CD14-positive monocyte (primary cell): Measurements from ENCODE around the gene CRTC1. TPM values are rescaled to one million over a fixed set of nuclear protein-coding genes. Genes with fewer than 3 reads are reported as not detected.

Experiments
- DNase-seq, 3 donors: peaks; one replicate each; pipeline ENCODE4 v3.0.0-alpha.2; 2011 to 2022
- H2AFZ ChIP-seq: 2 replicates; pipeline ENCODE4 v1.6.0; 2012; ENCODE audit warnings: mild to moderate bottlenecking, low read depth, low read length, inconsistent platforms; ENCODE audit not compliant: insufficient read depth, poor library complexity, severe bottlenecking
- H3K27ac ChIP-seq, 2 donors: 1 replicate in 1 of 2; 2 replicates in 1 of 2; pipeline ENCODE4 v1.5.1; 2012 to 2013; ENCODE audit warnings: low read length in 2 of 2, control low read depth in 1 of 2, inconsistent platforms in 1 of 2, low read depth in 1 of 2, mild to moderate bottlenecking in 1 of 2
- H3K27me3 ChIP-seq, 2 donors: one replicate each; pipeline versions ENCODE4 v1.6.0 to v1.6.1; 2011 to 2013; ENCODE audit warnings: low read length in 2 of 2; ENCODE audit not compliant: control insufficient read depth in 2 of 2, insufficient read depth in 2 of 2
- H3K36me3 ChIP-seq, 2 donors: replicated peaks in 1 of 2; 1 replicate in 1 of 2; 2 replicates in 1 of 2; pipeline versions ENCODE4 v1.5.1 to v1.6.1; 2012 to 2013; ENCODE audit warnings: low read length in 2 of 2, control low read depth in 1 of 2, inconsistent platforms in 1 of 2, mild to moderate bottlenecking in 1 of 2; ENCODE audit not compliant: insufficient read depth in 2 of 2, control insufficient read depth in 1 of 2
- H3K4me1 ChIP-seq, 2 donors: 1 replicate in 1 of 2; 2 replicates in 1 of 2; pipeline versions ENCODE4 v1.5.1 to v1.6.1; 2012 to 2013; ENCODE audit warnings: low read length in 2 of 2, control low read depth in 1 of 2, inconsistent platforms in 1 of 2, mild to moderate bottlenecking in 1 of 2, moderate library complexity in 1 of 2; ENCODE audit not compliant: insufficient read depth in 2 of 2, control insufficient read depth in 1 of 2
- H3K4me2 ChIP-seq: replicated peaks from 2 replicates; pipeline ENCODE3; 2012; ENCODE audit warnings: low read length, moderate library complexity, mild to moderate bottlenecking; ENCODE audit not compliant: poor library complexity, severe bottlenecking; ENCODE audit errors: extremely low read depth
- H3K4me3 ChIP-seq, 3 experiments: fragments of 200-600 bp in 1 of 3; sonication (generic) in 1 of 3; replicated peaks in 1 of 3; 1 replicate in 2 of 3; 2 replicates in 1 of 3; pipeline ENCODE4 v1.5.1; 2011 to 2013; ENCODE audit warnings: low read length in 3 of 3, mild to moderate bottlenecking in 3 of 3, control low read depth in 2 of 3, low read depth in 2 of 3, inconsistent platforms in 1 of 3, moderate library complexity in 1 of 3
- H3K79me2 ChIP-seq: 2 replicates; pipeline ENCODE4 v1.6.0; 2012; ENCODE audit warnings: mild to moderate bottlenecking, control low read depth, inconsistent platforms, low read length, moderate library complexity; ENCODE audit not compliant: insufficient read depth
- H3K9ac ChIP-seq: 2 replicates; pipeline ENCODE4 v1.6.0; 2017; ENCODE audit warnings: low read length, mild to moderate bottlenecking; ENCODE audit not compliant: insufficient read depth, poor library complexity, severe bottlenecking
- H3K9me3 ChIP-seq, 2 donors: replicated peaks in 1 of 2; 1 replicate in 1 of 2; 2 replicates in 1 of 2; pipeline versions ENCODE4 v1.5.1 to v1.6.1; 2012 to 2013; ENCODE audit warnings: low read length in 2 of 2, control low read depth in 1 of 2; ENCODE audit not compliant: control insufficient read depth in 1 of 2, insufficient read depth in 1 of 2
- H4K20me1 ChIP-seq: 2 replicates; pipeline ENCODE4 v1.6.0; 2012; ENCODE audit warnings: mild to moderate bottlenecking, low read length, control low read depth, moderate library complexity; ENCODE audit not compliant: insufficient read depth
- H3K27ac Mint-ChIP-seq, 7 donors: one replicate each; pipeline ENCODE4 v1.8.0; 2020; ENCODE audit warnings: mild to moderate bottlenecking in 7 of 7, mixed read lengths in 7 of 7, moderate library complexity in 6 of 7, inconsistent platforms in 2 of 7
- H3K27me3 Mint-ChIP-seq, 3 donors: one replicate each; pipeline ENCODE4 v1.8.0; 2021 to 2022; ENCODE audit warnings: low read depth in 3 of 3, mild to moderate bottlenecking in 3 of 3, mixed read lengths in 3 of 3, moderate library complexity in 3 of 3, inconsistent platforms in 1 of 3
- H3K36me3 Mint-ChIP-seq, 2 donors: one replicate each; pipeline ENCODE4 v1.8.0; 2020; ENCODE audit warnings: mixed read lengths in 2 of 2, inconsistent platforms in 1 of 2, mild to moderate bottlenecking in 1 of 2
- H3K4me1 Mint-ChIP-seq: one replicate; pipeline ENCODE4 v1.8.0; 2020; ENCODE audit warnings: mild to moderate bottlenecking, mixed read lengths
- H3K4me3 Mint-ChIP-seq, 2 donors: one replicate each; pipeline ENCODE4 v1.8.0; 2020; ENCODE audit warnings: mild to moderate bottlenecking in 2 of 2, mixed read lengths in 2 of 2, moderate library complexity in 1 of 2
- H3K9me3 Mint-ChIP-seq, 7 donors: one replicate each; pipeline ENCODE4 v1.8.0; 2020 to 2022; ENCODE audit warnings: mixed read lengths in 7 of 7, mild to moderate bottlenecking in 6 of 7, moderate library complexity in 6 of 7, inconsistent platforms in 2 of 7
- CTCF ChIP-seq: fragments of 200-600 bp; IDR thresholded peaks from one replicate; pipeline ENCODE4 v1.8.0; 2022; ENCODE audit warnings: antibody characterized with exemption, mild to moderate bottlenecking
- WGBS: methylation state at CpG from one replicate; pipeline ENCODE4 v1.1.5; 2013; ENCODE audit warnings: missing lambda C conversion rate; ENCODE audit not compliant: insufficient coverage; 5-methylcytosine and 5-hydroxymethylcytosine counted together
- intact Hi-C, 2 donors: fragments of 100-400 bp; cut with micrococcal nuclease; formaldehyde crosslinking; loops; one replicate each; pipeline versions ENCODE4 v1.15.0 to v1.15.1; 2023
- polyA plus RNA-seq, 3 donors: library from polyadenylated mRNA; depleted of rRNA in 1 of 3; unstranded in 2 of 3; stranded (reverse) in 1 of 3; fragments of 300-500 nt in 2 of 3; fragments of >200 nt in 1 of 3; fragmentation: Illumina TruSeq in 2 of 3; gene quantifications; 1 replicate in 2 of 3; 2 replicates in 1 of 3; pipeline ENCODE4 v1.2.3, GENCODE V29; 2012 to 2021

The CRTC1 gene
- polyA plus RNA-seq, 3 donors: 0.28 to 9.2 (median 0.55) TPM

DNA sequence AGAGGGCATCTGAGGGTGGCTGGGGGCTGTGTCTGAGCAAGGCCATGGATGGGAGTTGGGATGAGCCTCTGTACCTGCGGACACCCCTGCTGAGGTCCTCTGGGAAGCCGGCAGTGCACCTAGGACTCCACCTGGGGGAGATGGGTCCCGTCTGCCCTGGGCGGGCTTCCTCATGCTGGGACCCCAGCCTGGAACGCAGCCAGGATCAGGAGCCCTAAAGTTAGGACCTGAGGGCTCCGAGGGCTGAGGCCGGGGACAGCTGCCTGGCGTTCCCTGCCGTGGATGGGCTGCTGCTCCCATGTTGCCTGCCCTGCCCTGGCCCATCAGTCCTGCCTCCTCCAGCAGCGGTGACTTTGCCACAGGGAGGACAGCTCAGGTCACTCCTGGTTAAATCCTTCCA is 26.1 kb downstream of the CRTC1 start:
- TF ChIP-seq CTCF: no peak
- H3K27ac ChIP-seq: no peak overlapping the region
- H3K27me3 Mint-ChIP-seq: peaks cover 0 to 5% (median 3%) of the 10 kb centered on the region in 3 donors
- H3K36me3 ChIP-seq: peaks cover 0 to 8% of the 10 kb centered on the region in 2 donors
- WGBS: 97% methylated on average over 10 of the region's 10 CpGs
- H3K9ac ChIP-seq: peak overlapping the region; percentile 21
- DNase-seq: no peak
- H3K36me3 Mint-ChIP-seq: peaks cover 7 to 11% of the 10 kb centered on the region in 2 donors
- intact Hi-C loops: loop anchor here in 1 of 2 donors (10.0 kb wide), 1 partner anchor 135 kb away; no protein-coding TSS in a partner anchor
- no peaks in the 10 kb centered on the region for H3K9me3 ChIP-seq
- peaks cover 11% of the 10 kb centered on the region for H3K4me1 Mint-ChIP-seq
- H3K27ac Mint-ChIP-seq: peak overlapping the region in 1 of 7 donors; percentile 11
- peaks cover 91% of the 10 kb centered on the region for H4K20me1 ChIP-seq
- no peak overlapping the region for H3K4me3 Mint-ChIP-seq
- H3K4me3 ChIP-seq: no peak overlapping the region
- H3K9me3 Mint-ChIP-seq: no peaks in the 10 kb centered on the region
- H3K4me2 ChIP-seq: no peak overlapping the region
- no peaks in the 10 kb centered on the region for H3K27me3 ChIP-seq
- H3K4me1 ChIP-seq: peaks cover 6 to 8% of the 10 kb centered on the region in 2 donors
- no peak overlapping the region for H2AFZ ChIP-seq
- H3K79me2 ChIP-seq: peaks cover 46% of the 10 kb centered on the region

DNA sequence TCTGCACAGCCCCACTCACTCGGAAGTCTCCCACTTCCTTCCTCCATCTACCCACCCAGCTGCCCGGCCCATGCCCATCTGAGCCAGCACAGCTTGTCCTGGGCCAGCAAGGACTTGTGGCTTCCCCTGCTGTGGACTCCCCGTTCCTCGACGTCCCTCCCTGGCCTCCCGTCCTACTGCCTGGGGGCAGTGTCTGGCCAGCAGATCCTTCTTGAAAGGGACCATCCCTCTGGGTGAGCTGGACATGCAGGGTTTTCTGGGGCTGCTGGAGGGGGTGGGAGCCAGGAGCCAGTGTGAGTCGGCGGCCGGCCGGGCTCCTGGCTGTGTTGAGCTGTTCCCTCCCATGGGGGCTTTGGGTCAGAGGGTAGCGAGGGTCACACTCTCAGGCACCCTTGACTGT is 26.7 kb downstream of the CRTC1 start:
- no peak overlapping the region for H3K4me3 ChIP-seq
- peaks cover 6 to 8% of the 10 kb centered on the region in 2 donors for H3K4me1 ChIP-seq
- peaks cover 5 to 12% of the 10 kb centered on the region in 2 donors for H3K36me3 Mint-ChIP-seq
- peak overlapping the region in 1 of 7 donors; percentile 81 for H3K27ac Mint-ChIP-seq
- no peak overlapping the region for H2AFZ ChIP-seq
- WGBS: 14% methylated on average over 4 of the region's 11 CpGs
- H3K4me1 Mint-ChIP-seq: peaks cover 10% of the 10 kb centered on the region
- H3K9me3 Mint-ChIP-seq: no peaks in the 10 kb centered on the region
- peaks cover 42% of the 10 kb centered on the region for H3K79me2 ChIP-seq
- H3K9ac ChIP-seq: no peak overlapping the region
- H3K27ac ChIP-seq: no peak overlapping the region
- TF ChIP-seq CTCF: no peak
- H3K9me3 ChIP-seq: no peaks in the 10 kb centered on the region
- H3K27me3 Mint-ChIP-seq: peaks cover 0 to 5% (median 3%) of the 10 kb centered on the region in 3 donors
- no peak for DNase-seq
- intact Hi-C loops: no loop called here
- H3K36me3 ChIP-seq: peaks cover 0 to 9% of the 10 kb centered on the region in 2 donors
- peak overlapping the region in 1 of 2 donors; percentile 21 for H3K4me3 Mint-ChIP-seq
- no peaks in the 10 kb centered on the region for H3K27me3 ChIP-seq
- H4K20me1 ChIP-seq: peaks cover 92% of the 10 kb centered on the region
- no peak overlapping the region for H3K4me2 ChIP-seq
